WTC11 (cell line): ENCODE measurements around the gene RTN3. TPM values are rescaled to one million over a fixed set of nuclear protein-coding genes. Genes with fewer than 3 reads are reported as not detected.

Experiments used
- ATAC-seq: fragments of 200-7000 bp; cut with Tn5 transposase; 2 replicates; pipeline ENCODE4 v1.10.0; 2021; ENCODE audit warnings: mild to moderate bottlenecking, moderate library complexity
- CTCF ChIA-PET: fragments of 300-600 bp; sonication (Branson Sonifier 250); formaldehyde crosslinking; loops from one replicate; lab custom pipeline; 2021; ENCODE audit warnings: antibody characterized with exemption; lab: Charles Lee
- POLR2A ChIA-PET: fragments of 350-600 bp; sonication (Branson Sonifier 250); formaldehyde crosslinking; loops from one replicate; lab custom pipeline; 2021; ENCODE audit warnings: antibody characterized with exemption; lab: Charles Lee
- DNase-seq: peaks from one replicate; pipeline ENCODE4 v3.0.0; 2021; ENCODE audit warnings: low spot score
- H3K27ac Mint-ChIP-seq: 2 replicates; pipeline ENCODE4 v1.8.0; 2021; ENCODE audit warnings: mixed read lengths
- H3K27me3 Mint-ChIP-seq: 2 replicates; pipeline ENCODE4 v1.8.0; 2021; ENCODE audit warnings: low read depth, mild to moderate bottlenecking, moderate library complexity, mixed read lengths
- H3K36me3 Mint-ChIP-seq: 2 replicates; pipeline ENCODE4 v1.8.0; 2021; ENCODE audit warnings: mixed read lengths
- H3K4me1 Mint-ChIP-seq: 2 replicates; pipeline ENCODE4 v1.8.0; 2022; ENCODE audit warnings: mixed read lengths
- H3K4me3 Mint-ChIP-seq: 2 replicates; pipeline ENCODE4 v1.8.0; 2021; ENCODE audit warnings: mild to moderate bottlenecking, moderate library complexity, mixed read lengths
- H3K9me3 Mint-ChIP-seq: 2 replicates; pipeline ENCODE4 v1.8.0; 2021; ENCODE audit warnings: mixed read lengths
- AFF4 ChIP-seq: sonication (generic); formaldehyde crosslinking; IDR thresholded peaks from 2 replicates; pipeline ENCODE4 v1.8.1; 2023; ENCODE audit warnings: mild to moderate bottlenecking, missing genetic modification reagents, borderline replicate concordance
- CREM ChIP-seq: sonication (generic); formaldehyde crosslinking; IDR thresholded peaks from 2 replicates; pipeline ENCODE4 v1.8.1; 2022; ENCODE audit warnings: mild to moderate bottlenecking, missing genetic modification reagents, moderate library complexity
- CTCF ChIP-seq: fragments of 200-600 bp; IDR thresholded peaks from 2 replicates; pipeline ENCODE4 v1.8.0; 2022; ENCODE audit warnings: antibody characterized with exemption
- E2F4 ChIP-seq: sonication (generic); formaldehyde crosslinking; IDR thresholded peaks from 2 replicates; pipeline ENCODE4 v1.8.1; 2022; ENCODE audit warnings: low read depth, mild to moderate bottlenecking, moderate library complexity, missing genetic modification reagents, borderline replicate concordance
- GABPB1 ChIP-seq: sonication (generic); formaldehyde crosslinking; IDR thresholded peaks from 2 replicates; pipeline ENCODE4 v1.8.1; 2023; ENCODE audit warnings: mild to moderate bottlenecking, missing genetic modification reagents
- JAZF1 ChIP-seq: fragments of 250-450 bp; sonication (Bioruptor Pico); IDR thresholded peaks from 2 replicates; pipeline ENCODE4 v1.9.0; 2021; ENCODE audit warnings: moderate library complexity, mild to moderate bottlenecking, inconsistent platforms
- MAX ChIP-seq: sonication (generic); formaldehyde crosslinking; IDR thresholded peaks from 2 replicates; pipeline ENCODE4 v1.8.0; 2022; ENCODE audit warnings: mild to moderate bottlenecking, missing genetic modification reagents
- MLX ChIP-seq: sonication (generic); formaldehyde crosslinking; IDR thresholded peaks from 2 replicates; pipeline ENCODE4 v1.8.1; 2023; ENCODE audit warnings: mild to moderate bottlenecking, missing genetic modification reagents, moderate library complexity
- NR1H2 ChIP-seq: sonication (generic); formaldehyde crosslinking; IDR thresholded peaks from 2 replicates; pipeline ENCODE4 v1.9.0; 2021; ENCODE audit warnings: mild to moderate bottlenecking, moderate library complexity, missing genetic modification reagents
- SMAD4 ChIP-seq: sonication (generic); formaldehyde crosslinking; IDR thresholded peaks from 2 replicates; pipeline ENCODE4 v1.8.0; 2022; ENCODE audit warnings: mild to moderate bottlenecking, missing genetic modification reagents
- ZBTB21 ChIP-seq: sonication (generic); formaldehyde crosslinking; IDR thresholded peaks from 2 replicates; pipeline ENCODE4 v1.8.1; 2023; ENCODE audit warnings: mild to moderate bottlenecking, missing genetic modification reagents, borderline replicate concordance
- ZNF396 ChIP-seq: fragments of 250-450 bp; sonication (Bioruptor Pico); IDR thresholded peaks from 2 replicates; pipeline ENCODE4 v1.8.0; 2021; ENCODE audit warnings: mild to moderate bottlenecking, moderate library complexity, borderline replicate concordance
- ZNF423 ChIP-seq: fragments of 250-450 bp; sonication (Bioruptor Pico); IDR thresholded peaks from 2 replicates; pipeline ENCODE4 v2.1.2; 2022; ENCODE audit warnings: mild to moderate bottlenecking, moderate library complexity
- total RNA-seq: library from RNA; stranded (reverse); gene quantifications from 3 replicates; pipeline ENCODE4 v1.2.3, GENCODE V29; 2021
- TF ChIP-seq, protein P1 (sequence below): sonication (generic); formaldehyde crosslinking; IDR thresholded peaks from 2 replicates; pipeline ENCODE4 v1.8.0; 2022; ENCODE audit warnings: missing genetic modification reagents
- TF ChIP-seq, protein P2 (sequence below): sonication (generic); formaldehyde crosslinking; IDR thresholded peaks from 2 replicates; pipeline ENCODE4 v1.8.0; 2022; ENCODE audit warnings: mild to moderate bottlenecking, missing genetic modification reagents
- TF ChIP-seq, protein P3 (sequence below): sonication (generic); formaldehyde crosslinking; IDR thresholded peaks from 2 replicates; pipeline ENCODE4 v1.8.1; 2022; ENCODE audit warnings: low read depth, missing genetic modification reagents, borderline replicate concordance

The RTN3 gene
- total RNA-seq, 1 experiment from 2014 or later, result 159 TPM

- no peak for TF ChIP-seq E2F4 (CRISPR knock-in tag)
Measured at GRCh38 chr11:63673579-63673978, 7.7 kb upstream of the RTN3 start (continued).

GRCh38 chr11:63680834-63681320 is 423 bp upstream of the RTN3 start:
- POLR2A ChIA-PET, result interaction anchor here (0.5 to 2.5 kb wide), 6 partner anchors 10 to 237 kb away, joined by 3 to 27 read pairs (median 4); partner anchors contain the start of gene ATL3
- no peaks in the 10 kb centered on the region for H3K9me3 Mint-ChIP-seq
- CTCF ChIA-PET, result interaction anchor here (1.4 to 3.0 kb wide), 4 partner anchors 10 to 58 kb away, joined by 4 to 25 read pairs (median 8); partner anchors contain the start of gene ATL3
- H3K4me3 Mint-ChIP-seq, result peak overlapping the region; percentile 93
- no peaks in the 10 kb centered on the region for H3K36me3 Mint-ChIP-seq
- H3K27ac Mint-ChIP-seq, result peak overlapping the region; percentile 96
- H3K4me1 Mint-ChIP-seq, result peaks cover 21% of the 10 kb centered on the region
- ATAC-seq, result no peak
- TF ChIP-seq, protein P1, sequence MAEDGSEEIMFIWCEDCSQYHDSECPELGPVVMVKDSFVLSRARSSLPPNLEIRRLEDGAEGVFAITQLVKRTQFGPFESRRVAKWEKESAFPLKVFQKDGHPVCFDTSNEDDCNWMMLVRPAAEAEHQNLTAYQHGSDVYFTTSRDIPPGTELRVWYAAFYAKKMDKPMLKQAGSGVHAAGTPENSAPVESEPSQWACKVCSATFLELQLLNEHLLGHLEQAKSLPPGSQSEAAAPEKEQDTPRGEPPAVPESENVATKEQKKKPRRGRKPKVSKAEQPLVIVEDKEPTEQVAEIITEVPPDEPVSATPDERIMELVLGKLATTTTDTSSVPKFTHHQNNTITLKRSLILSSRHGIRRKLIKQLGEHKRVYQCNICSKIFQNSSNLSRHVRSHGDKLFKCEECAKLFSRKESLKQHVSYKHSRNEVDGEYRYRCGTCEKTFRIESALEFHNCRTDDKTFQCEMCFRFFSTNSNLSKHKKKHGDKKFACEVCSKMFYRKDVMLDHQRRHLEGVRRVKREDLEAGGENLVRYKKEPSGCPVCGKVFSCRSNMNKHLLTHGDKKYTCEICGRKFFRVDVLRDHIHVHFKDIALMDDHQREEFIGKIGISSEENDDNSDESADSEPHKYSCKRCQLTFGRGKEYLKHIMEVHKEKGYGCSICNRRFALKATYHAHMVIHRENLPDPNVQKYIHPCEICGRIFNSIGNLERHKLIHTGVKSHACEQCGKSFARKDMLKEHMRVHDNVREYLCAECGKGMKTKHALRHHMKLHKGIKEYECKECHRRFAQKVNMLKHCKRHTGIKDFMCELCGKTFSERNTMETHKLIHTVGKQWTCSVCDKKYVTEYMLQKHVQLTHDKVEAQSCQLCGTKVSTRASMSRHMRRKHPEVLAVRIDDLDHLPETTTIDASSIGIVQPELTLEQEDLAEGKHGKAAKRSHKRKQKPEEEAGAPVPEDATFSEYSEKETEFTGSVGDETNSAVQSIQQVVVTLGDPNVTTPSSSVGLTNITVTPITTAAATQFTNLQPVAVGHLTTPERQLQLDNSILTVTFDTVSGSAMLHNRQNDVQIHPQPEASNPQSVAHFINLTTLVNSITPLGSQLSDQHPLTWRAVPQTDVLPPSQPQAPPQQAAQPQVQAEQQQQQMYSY, result no peak
- 0 out of 2 replicates have a peak, but pooled peaks have one; percentile 49 for TF ChIP-seq MAX (CRISPR knock-in tag)
- TF ChIP-seq MLX (CRISPR knock-in tag), result no peak
- no peak for TF ChIP-seq AFF4 (CRISPR knock-in tag)
- TF ChIP-seq ZNF396 (CRISPR knock-in tag), result no peak
- TF ChIP-seq, protein P2, sequence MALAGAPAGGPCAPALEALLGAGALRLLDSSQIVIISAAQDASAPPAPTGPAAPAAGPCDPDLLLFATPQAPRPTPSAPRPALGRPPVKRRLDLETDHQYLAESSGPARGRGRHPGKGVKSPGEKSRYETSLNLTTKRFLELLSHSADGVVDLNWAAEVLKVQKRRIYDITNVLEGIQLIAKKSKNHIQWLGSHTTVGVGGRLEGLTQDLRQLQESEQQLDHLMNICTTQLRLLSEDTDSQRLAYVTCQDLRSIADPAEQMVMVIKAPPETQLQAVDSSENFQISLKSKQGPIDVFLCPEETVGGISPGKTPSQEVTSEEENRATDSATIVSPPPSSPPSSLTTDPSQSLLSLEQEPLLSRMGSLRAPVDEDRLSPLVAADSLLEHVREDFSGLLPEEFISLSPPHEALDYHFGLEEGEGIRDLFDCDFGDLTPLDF (CRISPR knock-in tag), result no peak
- no peak for TF ChIP-seq NR1H2 (CRISPR knock-in tag)
- no peak for TF ChIP-seq ZNF423 (CRISPR knock-in tag)
- TF ChIP-seq CTCF, result no peak
- 0 out of 2 replicates have a peak, but pooled peaks have one; percentile 8 for TF ChIP-seq GABPB1 (CRISPR knock-in tag)
- TF ChIP-seq, protein P3, sequence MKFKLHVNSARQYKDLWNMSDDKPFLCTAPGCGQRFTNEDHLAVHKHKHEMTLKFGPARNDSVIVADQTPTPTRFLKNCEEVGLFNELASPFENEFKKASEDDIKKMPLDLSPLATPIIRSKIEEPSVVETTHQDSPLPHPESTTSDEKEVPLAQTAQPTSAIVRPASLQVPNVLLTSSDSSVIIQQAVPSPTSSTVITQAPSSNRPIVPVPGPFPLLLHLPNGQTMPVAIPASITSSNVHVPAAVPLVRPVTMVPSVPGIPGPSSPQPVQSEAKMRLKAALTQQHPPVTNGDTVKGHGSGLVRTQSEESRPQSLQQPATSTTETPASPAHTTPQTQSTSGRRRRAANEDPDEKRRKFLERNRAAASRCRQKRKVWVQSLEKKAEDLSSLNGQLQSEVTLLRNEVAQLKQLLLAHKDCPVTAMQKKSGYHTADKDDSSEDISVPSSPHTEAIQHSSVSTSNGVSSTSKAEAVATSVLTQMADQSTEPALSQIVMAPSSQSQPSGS, result no peak
- TF ChIP-seq CREM (CRISPR knock-in tag), result 0 out of 2 replicates have a peak, but pooled peaks have one; percentile 11
- no peak for TF ChIP-seq SMAD4 (CRISPR knock-in tag)
- TF ChIP-seq JAZF1 (CRISPR knock-in tag), result no peak
- no peak for TF ChIP-seq ZBTB21 (CRISPR knock-in tag)
- TF ChIP-seq, all 79 proteins: peak for 3
- DNase-seq, result no peak
- H3K27me3 Mint-ChIP-seq, result no peaks in the 10 kb centered on the region; the same call in none of the 2 replicates
